NCI-H1436 (cell line): ENCODE measurements around the gene DIAPH3.

Source experiments
- DNase-seq: peaks from one replicate; lab custom pipeline; 2025; lab: John Stamatoyannopoulos, UW

Gene DIAPH3

DNA sequence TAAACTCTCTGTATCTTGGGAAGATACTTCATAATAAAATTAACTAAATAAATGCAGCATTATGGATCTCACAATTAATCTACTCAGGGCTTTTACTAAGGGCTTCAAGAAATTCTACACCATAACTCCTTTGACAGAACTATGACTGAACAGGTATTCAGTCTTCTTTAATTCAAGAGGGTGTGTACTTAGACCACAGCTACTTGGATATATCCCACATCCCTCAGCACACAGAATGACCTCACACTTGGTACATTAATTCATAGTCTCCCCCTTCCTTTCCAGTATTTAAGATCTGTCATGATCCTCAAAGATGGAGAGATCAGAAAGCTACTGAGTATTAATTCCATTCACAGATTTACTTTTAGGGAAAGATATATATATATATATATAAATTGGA, 11.6 kb downstream of the DIAPH3 start:
- no peak for DNase-seq

DNA sequence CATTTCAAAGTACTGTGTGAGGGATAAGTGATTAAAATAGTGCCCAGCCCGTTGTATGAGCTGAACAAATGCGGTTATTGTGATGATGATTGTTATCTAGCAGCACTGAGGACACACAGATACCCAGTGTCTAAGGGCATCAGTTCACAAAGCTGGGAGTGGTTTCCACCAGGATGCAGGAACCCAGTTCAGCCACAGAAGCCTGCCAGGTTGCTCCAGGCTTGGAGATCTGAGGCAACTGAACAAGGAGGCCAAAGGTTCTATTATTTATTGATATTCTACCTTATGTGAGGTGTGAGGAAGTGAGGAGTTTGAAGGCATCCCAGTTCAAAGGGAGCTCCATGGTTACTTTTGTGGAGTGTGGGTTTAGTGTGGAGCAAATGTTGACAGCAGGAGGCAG, 13.2 kb downstream of the DIAPH3 start:
- no peak for DNase-seq

GRCh38 chr13:60148918-60149317, 14.8 kb downstream of the DIAPH3 start:
- no peak for DNase-seq

DNA sequence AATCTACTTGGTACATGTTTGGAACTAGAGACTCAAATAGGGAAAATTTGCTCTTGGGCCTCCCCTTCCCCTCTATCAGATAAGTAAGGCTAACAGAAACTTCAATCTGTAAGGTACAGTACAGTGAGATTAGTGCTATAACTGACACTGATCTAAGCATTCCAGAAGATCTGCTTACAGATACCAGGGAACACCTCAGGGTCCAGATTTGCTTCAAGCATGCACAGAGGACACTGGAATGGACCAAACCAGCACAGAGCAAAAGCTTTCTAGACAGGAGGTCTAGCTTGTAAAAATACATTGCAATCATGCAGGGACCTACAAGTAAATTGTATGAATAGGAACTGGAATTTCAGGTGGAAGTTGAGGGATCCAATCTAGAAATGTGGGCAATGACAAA, 16.4 kb downstream of the DIAPH3 start:
- DNase-seq = no peak

DNA sequence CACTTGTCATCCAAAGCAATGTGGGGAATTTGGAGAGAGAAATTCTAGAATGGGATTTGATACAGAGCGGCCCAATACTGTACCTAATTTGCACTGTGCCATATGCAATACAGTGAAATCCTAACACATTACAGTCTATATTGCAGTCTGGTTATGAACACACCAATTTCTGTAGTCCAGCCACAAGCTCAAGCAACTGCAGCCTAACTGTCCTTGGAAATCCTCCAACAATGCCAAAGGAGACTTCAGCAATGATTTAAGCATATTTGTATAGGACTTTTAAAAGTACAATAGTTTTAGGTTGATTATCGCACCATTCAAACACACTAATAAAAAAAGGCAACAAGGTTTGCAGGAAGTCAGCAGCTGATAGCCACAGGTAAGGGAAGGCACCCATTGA, 17.3 kb downstream of the DIAPH3 start:
- no peak for DNase-seq

DNA sequence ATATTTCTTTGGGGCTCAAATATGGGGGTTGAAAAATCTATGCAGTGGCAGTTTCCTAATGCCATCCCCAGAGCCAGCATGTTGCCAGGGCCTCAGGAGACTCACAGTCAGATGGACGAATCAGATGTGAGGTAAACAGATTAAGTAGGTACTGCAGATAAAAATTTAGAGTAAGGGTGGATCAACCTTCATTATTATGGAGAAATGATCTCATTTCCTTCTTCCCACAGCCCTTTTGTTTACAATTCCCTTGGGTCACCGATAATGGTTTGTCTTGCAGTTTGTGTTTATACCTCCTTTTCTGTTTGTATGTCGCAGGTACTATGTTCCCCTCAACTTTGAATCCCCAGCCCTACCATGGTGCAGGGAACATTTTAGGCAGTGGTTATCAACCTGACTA, 20.0 kb downstream of the DIAPH3 start:
- DNase-seq = peak; percentile 23

DNA sequence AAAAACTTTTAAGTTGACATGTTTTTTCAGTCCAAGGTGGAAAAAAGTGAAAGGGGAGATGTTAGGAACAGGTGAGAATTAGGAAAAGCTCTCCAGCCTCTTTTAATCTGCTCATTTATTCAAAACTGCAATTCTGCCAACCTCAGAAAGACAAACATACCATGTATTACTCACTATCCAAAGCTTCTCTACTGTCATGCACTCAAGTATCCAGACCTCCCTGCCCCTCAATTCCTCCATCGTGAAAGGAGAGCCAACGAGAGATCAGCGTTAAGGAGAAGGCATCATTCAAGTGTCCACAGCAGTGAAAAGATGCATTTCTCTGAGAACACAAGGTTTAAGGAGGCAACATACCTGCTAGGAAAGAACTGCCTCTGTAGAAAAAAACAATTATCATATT, 24.5 kb downstream of the DIAPH3 start:
- no peak for DNase-seq

GRCh38 chr13:60138674-60139073, 25.1 kb downstream of the DIAPH3 start:
- no peak for DNase-seq

GRCh38 chr13:60137911-60138560, 25.7 kb downstream of the DIAPH3 start:
- no peak for DNase-seq

- no peak for DNase-seq
Observed at GRCh38 chr13:60135344-60135743, 28.4 kb downstream of the DIAPH3 start.

- no peak for DNase-seq
Observed at GRCh38 chr13:60134376-60134775, 29.4 kb downstream of the DIAPH3 start.

- DNase-seq = no peak
Observed at GRCh38 chr13:60121337-60121687, 42.4 kb downstream of the DIAPH3 start.

DNA sequence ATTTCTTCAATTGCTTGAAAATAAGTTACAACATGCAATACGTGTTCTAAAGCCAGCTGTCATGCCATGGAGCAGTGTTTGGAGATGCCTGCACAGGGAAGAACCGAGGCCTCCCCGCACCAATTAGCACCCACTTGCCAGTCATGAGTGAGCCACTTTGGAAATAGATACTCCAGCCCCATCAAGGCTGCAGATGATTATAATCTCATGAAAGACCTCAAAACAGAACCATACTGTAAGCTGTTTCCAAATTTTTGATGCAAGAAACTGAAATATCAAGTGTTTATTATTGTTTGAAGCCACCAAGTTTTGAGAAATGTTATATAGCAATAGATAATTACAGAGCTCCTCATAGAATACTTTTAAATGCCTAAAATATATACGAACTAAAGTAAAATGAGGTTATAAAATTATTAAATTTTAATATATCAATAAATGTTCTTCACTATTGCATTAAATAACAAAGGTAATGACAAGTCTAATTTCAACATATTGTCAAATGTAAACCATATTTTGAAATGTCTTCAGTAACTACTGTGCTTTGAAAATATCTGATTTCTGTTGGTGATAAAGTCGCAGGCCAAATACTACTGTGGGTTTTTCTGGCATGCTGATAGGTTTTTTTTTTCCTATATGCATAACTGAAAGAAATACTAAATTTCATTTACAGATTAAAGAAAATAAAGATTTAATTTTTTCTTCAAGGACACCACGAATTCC, 43.0 kb downstream of the DIAPH3 start:
- DNase-seq = no peak

GRCh38 chr13:60118696-60119400, 44.9 kb downstream of the DIAPH3 start:
- no peak for DNase-seq

GRCh38 chr13:60114499-60115028, 49.2 kb downstream of the DIAPH3 start:
- no peak for DNase-seq

- DNase-seq = no peak
Observed at GRCh38 chr13:60112771-60113170, 51.0 kb downstream of the DIAPH3 start.

- DNase-seq = no peak
Observed at GRCh38 chr13:60111691-60112090, 52.0 kb downstream of the DIAPH3 start.

GRCh38 chr13:60109285-60109684, 54.4 kb downstream of the DIAPH3 start:
- DNase-seq = no peak

- DNase-seq = no peak
Observed at GRCh38 chr13:60108589-60108988, 55.1 kb downstream of the DIAPH3 start.

GRCh38 chr13:60099631-60100420, 63.9 kb downstream of the DIAPH3 start:
- no peak for DNase-seq

DNA sequence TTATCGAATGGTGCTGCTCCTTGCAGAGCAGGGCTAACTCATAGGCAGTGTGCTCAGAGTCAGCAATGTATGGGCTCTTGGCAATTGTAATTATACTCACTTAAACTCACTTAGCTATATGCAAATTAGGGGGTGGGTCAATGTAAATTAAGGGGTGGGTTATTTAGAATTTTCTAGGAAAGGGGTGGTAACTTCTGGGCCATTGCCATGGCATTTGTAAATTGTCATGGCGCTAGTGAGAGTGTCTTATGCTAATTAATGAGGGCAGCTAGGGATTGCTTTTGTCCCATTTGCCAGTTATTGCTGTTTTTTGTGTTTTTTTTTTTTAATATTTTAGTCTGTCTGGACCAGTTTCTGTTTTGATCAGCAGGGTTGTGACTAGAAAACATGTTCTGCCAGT, 68.4 kb downstream of the DIAPH3 start:
- DNase-seq = peak; percentile 11

- no peak for DNase-seq
Observed at GRCh38 chr13:60094385-60095088, 69.2 kb downstream of the DIAPH3 start.
